HG03103 (cell line): Measurements from ENCODE around the gene GTF2H2C.
"Not testable (repeated sequence)": the region's sequence is repeated elsewhere in the genome, so short reads cannot be mapped to it uniquely, and the experiment has no call there.

ENCODE experiments used
- ATAC-seq: cut with Tn5 transposase; IDR thresholded peaks from one replicate; pipeline ENCODE4 v1.9.1; 2021; ENCODE audit warnings: low read depth; ENCODE audit not compliant: unreplicated experiment

GTF2H2C gene

DNA sequence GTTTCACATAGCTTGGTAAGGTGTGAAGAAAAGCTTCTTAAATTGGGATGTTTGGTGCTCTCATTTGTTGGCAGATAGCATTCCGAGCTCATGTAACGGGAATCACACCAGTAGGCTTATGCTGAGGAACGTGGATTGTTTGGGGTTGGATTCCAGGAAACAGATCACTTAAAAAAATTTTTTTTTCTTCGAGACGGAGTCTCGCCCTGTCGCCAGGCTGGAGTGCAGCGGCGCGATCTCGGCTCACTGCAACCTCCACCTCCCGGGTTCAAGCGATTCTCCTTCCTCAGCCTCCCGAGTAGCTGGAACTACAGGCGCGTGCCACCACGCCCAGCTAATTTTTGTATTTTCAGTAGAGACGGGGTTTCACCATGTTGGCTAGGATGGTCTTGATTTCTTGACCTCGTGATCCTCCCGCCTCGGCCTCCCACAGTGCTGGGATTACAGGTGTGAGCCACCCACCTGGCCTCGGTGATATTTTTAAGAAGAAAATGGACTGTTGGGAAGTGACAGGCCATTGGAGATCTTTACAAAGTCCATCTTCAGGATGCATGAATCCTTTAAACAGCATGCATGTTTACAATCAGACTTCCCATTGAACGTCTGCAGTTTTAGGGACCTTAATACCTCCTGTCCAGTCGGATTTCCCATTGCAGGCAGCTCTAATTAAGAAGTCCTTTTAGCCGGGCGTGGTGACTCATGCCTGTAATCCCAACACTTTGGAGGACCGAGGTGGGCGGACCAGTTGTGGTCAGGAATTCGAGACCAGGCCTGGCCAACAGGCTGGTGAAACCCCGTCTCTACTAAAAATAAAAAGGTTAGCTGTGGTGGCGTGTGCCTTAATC, 818 bp downstream of the GTF2H2C start:
- ATAC-seq = not testable (repeated sequence)

DNA sequence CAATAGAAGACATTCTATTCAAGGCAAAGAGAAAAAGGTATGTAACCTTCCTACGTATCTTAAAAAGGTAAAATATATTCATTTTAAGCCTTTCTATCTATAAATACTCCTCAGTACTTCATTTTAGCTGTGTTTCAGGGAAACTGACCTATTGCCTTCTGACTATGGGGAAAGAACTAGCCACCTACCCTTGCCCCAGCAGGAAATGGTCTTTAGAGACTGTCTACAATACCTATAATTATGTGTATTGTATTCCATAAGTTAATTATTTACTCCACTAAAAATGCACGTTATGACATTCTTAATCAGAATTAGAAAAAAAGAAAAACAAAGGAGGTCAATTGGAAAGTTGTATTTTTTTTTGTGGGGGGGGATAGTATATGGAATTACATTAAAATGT, 6.2 kb downstream of the GTF2H2C start:
- not testable (repeated sequence) for ATAC-seq

DNA sequence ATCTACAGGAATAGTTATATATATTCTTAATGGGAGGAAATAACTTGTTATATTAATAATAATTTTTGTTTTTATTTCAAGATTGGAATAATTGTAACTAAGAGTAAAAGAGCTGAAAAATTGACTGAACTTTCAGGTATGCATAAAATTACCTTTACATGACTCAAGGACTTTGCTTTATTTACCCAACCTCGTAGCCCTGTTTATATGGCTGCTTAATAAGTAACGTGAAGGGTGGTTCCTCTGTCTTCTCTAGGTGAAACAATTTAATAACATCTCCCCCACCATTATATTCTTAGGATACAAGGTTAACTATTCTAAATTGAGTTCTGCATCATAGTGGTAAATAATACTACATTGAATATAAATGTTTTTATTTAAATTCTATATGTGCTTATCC, 8.1 kb downstream of the GTF2H2C start:
- not testable (repeated sequence) for ATAC-seq

DNA sequence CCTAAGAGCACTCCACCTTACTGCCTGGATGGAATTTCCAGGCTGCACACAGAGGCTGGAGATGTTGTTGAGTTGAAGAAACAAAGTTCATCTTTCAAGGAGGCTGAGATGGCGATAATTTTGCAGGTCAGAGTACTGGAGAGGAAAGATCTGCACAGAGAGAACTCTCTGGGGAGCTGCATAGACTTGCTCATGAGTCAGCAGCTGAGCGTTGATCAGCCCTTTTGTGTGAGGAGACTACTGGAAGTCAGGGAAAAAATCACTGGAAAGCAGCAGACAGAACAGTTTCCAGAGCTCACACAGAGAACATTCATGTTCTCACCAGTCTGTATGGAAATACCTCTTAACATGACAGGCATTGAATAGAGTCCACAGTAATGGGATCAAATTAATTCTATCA, 23.4 kb downstream of the GTF2H2C start:
- not testable (repeated sequence) for ATAC-seq

DNA sequence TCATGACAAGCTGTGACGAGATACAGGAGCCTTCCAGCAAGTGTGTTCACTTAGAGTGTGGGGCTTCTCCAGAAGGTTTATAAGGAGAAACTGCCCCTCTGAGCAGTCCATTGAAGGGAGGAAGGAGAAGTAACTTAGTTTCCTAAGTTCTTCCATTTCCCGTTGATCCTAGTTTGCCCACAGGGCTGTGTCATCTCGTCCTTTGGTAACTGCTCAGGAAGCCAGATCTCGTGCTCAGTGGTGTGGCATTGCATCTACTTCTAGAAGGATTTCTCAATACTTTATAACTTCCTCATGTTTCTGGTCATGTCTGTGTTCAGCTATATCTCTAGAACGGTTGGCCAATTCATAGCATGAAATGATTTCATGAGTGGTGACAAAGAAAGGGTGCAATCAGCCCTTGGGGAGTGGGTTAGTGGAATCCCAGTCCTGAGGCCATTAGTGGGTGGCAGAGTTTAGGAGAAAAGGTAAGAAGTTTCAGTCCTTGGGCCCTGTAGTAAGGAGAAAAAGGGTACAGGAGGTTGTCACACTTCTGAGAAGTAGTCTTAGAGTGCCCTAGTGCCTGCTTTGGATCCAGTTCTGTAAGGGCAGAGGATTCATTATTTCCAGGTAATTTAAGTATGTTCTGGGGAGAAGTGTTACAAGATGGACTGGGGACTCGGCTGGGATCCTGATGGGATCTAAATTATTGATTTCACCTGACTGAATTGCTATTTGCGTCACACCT, 36.3 kb downstream of the GTF2H2C start:
- ATAC-seq = not testable (repeated sequence)

DNA sequence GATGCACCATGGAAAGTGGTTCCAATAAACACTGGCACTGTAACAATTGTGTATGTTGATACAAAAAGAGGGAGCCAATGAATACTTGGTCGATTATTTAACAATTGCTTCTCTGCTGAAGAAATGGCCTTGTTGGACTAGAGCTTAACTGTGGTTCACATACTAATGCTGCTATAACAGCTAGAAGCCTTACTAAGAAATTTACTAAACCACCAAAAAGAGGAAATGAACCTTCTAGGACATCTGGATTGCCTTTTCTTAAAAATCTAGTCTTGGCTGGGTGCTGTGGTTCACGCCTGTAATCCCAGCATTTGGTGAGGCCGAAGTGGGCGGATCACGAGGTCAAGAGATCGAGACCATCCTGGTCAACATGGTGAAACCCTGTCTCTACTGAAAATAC, 42.0 kb downstream of the GTF2H2C start:
- ATAC-seq = peak; percentile 94

DNA sequence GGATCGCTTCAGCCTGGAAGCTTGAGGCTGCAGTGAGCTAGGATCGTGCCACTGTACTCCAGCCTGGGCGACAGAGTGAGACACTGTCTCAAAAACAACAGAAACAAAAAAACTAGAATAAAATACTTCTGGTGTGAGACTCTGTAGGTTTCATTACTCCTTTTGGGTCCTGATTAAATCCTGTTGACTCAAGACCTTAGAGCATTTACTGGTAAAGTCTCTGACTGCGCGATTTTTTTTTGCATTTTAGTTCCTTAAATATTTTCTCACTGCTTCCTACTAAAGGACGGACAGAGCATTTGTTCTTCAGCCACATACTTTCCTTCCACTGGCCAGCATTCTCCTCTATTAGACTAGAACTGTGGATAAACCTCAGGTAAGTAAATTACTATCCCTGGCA, 46.8 kb downstream of the GTF2H2C start:
- not testable (repeated sequence) for ATAC-seq

DNA sequence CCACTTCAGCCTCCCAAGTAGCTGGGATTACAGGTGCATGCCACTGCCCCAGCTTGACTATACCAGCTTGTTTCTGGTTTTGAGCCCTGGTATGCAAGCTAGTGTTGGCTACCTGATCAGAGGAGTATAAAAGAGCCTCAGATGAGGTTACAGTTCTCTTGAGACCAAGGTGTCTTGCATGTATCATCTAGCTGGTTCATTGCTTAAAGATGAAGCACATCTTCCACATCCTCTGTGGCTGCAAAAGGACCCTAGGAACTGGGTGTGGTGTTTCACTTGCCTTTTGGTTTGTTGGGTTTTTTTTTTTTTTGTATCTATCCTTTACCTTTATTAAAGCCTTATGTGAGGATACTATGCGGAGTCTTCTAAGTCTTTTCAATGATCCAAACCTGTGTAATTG, 47.8 kb downstream of the GTF2H2C start:
- not testable (repeated sequence) for ATAC-seq

DNA sequence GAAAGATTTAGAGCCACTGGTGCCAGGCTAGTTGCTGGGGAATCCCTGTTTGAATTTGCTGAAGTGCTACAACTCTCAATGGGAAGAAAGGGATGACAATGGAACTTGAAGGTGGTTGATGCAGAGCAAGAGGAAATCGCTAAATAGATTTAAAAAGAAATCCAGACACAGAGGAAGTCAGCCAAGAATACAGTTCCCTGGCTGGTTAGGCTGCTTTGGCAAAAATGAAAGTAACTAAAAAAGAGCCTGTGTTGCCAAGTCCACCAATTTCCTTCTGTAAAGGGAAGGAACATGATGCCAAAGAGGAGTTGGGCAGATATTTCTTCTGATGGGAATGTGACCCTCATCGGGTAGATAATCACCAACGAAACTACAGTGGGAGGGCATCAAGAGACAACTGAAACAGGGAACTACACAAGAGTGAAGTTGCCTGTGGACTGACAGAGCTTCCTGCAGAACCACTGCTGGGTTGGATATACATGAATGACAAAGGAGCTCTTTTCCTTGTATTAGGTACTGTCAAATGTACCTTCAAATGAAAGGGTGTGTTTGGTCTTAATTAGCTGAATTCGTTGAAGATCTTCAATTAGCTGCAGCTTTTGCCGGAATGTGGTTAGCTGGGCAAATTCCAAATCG, 49.0 kb downstream of the GTF2H2C start:
- not testable (repeated sequence) for ATAC-seq

DNA sequence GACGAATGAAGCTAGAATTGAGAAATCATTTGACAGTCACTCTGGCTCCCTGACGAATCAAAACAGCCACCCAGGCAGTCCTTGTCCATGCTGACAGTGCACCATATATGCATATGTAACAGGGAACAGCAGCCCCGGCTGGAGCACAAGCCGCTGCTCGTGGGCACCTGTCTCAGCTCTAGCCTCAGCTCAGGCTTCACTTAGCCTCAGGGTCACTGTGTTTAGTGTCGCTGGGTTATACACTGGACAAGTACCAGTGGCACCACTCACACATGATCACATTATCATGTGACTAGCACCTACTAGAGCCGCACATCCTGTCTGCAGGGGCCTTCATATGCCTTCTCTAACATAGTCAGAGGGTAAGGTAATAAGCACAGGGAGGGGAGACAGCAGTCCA, 54.9 kb downstream of the GTF2H2C start:
- ATAC-seq = not testable (repeated sequence)

DNA sequence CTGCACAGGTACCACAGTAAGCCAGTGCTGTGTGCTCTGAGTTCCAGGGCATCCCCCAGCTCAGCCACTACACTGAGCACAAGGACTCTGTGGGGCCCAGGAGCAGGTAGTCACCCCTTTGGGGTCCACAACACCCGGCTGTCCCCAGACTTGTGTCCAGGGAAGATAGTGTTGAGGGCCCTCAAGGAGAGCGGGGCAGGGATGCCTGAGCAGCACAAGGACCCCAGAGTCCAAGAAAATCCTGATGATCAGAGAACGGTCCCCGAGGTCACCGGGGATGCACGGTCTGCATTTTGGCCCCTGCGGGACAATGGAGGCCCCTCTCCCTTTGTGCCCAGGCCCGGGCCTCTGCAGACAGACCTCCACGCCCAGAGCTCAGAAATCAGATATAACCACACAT, 71.9 kb downstream of the GTF2H2C start:
- not testable (repeated sequence) for ATAC-seq
